Islet of Langerhans (tissue), 1 donor: Measurements from ENCODE around the gene CHMP5.

Source experiments
- FAIRE-seq: peaks from one replicate; lab custom pipeline; 2011; peaks lifted over from hg19 to GRCh38; lab: Jason Lieb, UNC

The CHMP5 gene

GRCh38 chr9:33244137-33244784 lies 20.6 kb upstream of the CHMP5 start:
- no peak for FAIRE-seq

- no peak for FAIRE-seq
Observed at GRCh38 chr9:33245341-33245740, 19.5 kb upstream of the CHMP5 start.

- FAIRE-seq: no peak
Observed at GRCh38 chr9:33246269-33246860, 18.5 kb upstream of the CHMP5 start.

- no peak for FAIRE-seq
Observed at GRCh38 chr9:33248606-33249005, 16.2 kb upstream of the CHMP5 start.

- no peak for FAIRE-seq
Observed at GRCh38 chr9:33249087-33249658, 15.7 kb upstream of the CHMP5 start.

- no peak for FAIRE-seq
Observed at GRCh38 chr9:33249983-33250382, 14.9 kb upstream of the CHMP5 start.

GRCh38 chr9:33250458-33250995 lies 14.3 kb upstream of the CHMP5 start:
- FAIRE-seq: no peak

GRCh38 chr9:33254211-33254610 lies 10.6 kb upstream of the CHMP5 start:
- FAIRE-seq: no peak

- FAIRE-seq: no peak
Observed at GRCh38 chr9:33255014-33255413, 9.8 kb upstream of the CHMP5 start.

GRCh38 chr9:33255471-33255870 lies 9.4 kb upstream of the CHMP5 start:
- FAIRE-seq: no peak

- FAIRE-seq: no peak
Observed at GRCh38 chr9:33256236-33256635, 8.6 kb upstream of the CHMP5 start.

GRCh38 chr9:33257276-33257675 lies 7.6 kb upstream of the CHMP5 start:
- no peak for FAIRE-seq

GRCh38 chr9:33260372-33260771 lies 4.5 kb upstream of the CHMP5 start:
- no peak for FAIRE-seq

GRCh38 chr9:33263131-33264002 lies 1.5 kb upstream of the CHMP5 start:
- FAIRE-seq: no peak

- no peak for FAIRE-seq
Observed at GRCh38 chr9:33264003-33264472, 811 bp upstream of the CHMP5 start.

- no peak for FAIRE-seq
Observed at GRCh38 chr9:33265211-33265865, 489 bp downstream of the CHMP5 start.

GRCh38 chr9:33267151-33267767 lies 2.4 kb downstream of the CHMP5 start:
- no peak for FAIRE-seq

GRCh38 chr9:33270146-33270545 lies 5.3 kb downstream of the CHMP5 start:
- no peak for FAIRE-seq

GRCh38 chr9:33272061-33272460 lies 7.2 kb downstream of the CHMP5 start:
- FAIRE-seq: no peak

GRCh38 chr9:33273266-33273971 lies 8.6 kb downstream of the CHMP5 start:
- FAIRE-seq: no peak

GRCh38 chr9:33273972-33274328 lies 9.1 kb downstream of the CHMP5 start:
- FAIRE-seq: no peak
